HG02763 (cell line): ENCODE data around the gene ETFA.
"Not testable (repeated sequence)": the region's sequence is repeated elsewhere in the genome, so short reads cannot be mapped to it uniquely, and the experiment has no call there.

ENCODE experiments used
- ATAC-seq: cut with Tn5 transposase; IDR thresholded peaks from one replicate; pipeline ENCODE4 v1.9.1; 2021; ENCODE audit warnings: mild to moderate bottlenecking, moderate library complexity; ENCODE audit not compliant: unreplicated experiment

ETFA gene

DNA sequence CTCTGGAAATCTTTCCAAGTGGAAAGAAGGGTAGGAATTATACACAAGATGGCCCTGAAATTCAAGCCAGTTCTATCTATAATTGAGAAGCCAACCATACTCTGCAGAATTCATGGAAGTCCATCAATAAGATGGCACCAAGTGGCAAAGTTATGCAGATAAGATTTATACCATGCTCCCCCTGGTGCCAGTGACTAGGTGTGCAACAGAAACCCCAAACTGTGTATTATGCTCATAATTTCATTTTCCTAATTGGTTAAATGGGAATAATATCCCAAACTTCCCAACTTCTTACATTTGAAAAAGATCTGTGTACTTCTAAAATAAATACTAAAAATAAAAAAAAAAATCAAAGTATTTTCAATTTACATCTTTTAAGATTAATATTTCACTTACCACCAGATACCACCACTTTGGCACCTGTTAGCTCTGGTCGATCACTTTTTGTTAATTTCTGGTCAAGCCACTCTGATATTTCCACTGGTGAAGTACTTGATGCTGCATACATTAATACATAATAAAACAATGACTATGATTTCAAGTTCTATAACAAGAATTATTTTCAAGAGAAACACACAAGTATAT is 25.9 kb downstream of the ETFA start:
- ATAC-seq, result no peak

DNA sequence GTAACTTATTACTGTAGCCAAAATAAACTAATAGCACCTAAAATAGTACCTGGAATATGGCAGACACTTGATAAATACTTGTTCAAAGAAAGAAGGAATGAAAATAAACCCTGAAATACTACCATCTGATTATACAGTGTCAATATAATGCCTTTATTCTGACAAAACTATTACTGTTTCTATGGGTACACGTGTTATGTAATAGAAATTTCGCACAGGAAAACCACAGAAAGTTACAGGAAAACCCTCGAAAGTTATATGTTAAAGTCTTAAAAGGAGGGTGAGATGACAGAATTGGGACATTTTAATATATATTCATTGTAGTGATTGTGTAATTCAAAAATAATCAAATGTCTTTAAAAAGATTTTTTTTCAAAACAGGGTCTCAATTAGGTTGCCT is 28.8 kb downstream of the ETFA start:
- no peak for ATAC-seq

DNA sequence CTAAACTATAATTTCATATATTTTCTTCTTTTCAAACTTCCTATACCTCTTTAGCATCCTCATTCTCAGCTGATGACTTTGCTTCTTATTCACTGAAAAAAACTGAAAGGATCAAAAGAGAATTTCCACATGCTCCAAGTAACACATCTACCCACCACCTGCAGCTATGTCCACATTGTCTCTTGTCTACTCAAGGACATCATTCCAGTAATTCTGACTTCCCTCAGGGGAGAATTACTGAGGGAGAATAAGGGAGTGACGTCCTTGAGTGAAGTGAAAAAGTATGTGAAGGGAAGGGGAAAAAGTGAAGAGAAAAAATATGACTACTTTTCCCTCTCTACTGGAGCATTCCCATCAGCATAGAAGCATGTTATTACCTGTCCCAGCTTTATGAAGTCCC is 32.6 kb downstream of the ETFA start:
- no peak for ATAC-seq

DNA sequence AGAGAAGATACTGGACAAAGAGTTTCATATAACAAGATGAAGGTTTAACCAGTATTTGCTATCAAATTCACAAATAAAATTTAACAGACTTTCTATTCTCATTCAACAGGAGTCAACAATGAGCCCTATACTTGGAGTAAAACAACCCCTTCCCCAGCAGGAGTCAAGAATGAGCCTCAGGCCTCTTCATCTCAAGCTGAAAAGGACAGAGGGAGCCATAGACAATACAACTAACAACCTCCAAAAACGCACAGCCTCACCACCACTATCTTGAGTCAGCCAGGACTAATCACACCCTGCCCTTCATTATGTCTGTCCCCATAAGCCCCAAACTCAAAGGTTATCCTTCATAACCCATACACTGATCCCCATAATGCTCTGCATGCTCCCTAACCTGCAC is 36.4 kb downstream of the ETFA start:
- no peak for ATAC-seq

DNA sequence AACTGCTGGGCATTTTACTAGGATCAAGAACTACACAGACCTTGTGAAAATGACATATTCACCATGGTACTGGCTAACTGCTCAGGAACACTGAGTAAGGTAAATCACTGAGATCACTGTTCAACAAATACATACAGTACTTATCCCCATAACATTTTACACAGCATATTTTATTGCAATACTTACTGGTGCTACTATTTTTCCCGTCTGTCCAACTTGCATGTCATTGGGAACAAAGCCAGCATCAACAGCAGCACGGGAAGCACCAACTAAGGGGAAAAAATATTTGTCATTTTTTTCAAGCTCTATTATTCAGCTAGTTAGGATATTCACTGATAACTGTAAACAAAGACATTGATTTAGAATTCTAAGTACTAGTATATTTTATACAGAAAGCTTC is 37.0 kb downstream of the ETFA start:
- ATAC-seq, result no peak

DNA sequence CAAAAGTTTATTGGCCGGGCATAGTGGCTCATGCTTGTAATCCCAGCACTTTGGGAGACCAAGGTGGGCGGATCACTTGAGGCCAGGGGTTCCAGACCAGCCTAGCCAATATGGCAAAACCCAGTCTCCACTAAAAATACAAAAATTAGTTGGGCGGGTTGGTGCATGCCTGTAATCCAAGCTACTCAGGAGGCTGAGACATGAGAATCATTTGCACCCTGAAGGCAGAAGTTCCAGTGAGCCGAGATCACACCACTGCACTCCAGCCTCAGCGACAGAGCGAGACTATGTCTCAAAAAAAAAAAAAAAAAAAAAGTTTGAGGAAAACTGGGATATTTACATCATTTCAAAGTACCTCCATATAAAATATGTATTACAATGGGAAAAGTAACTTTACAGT is 40.4 kb downstream of the ETFA start:
- ATAC-seq, result no peak

DNA sequence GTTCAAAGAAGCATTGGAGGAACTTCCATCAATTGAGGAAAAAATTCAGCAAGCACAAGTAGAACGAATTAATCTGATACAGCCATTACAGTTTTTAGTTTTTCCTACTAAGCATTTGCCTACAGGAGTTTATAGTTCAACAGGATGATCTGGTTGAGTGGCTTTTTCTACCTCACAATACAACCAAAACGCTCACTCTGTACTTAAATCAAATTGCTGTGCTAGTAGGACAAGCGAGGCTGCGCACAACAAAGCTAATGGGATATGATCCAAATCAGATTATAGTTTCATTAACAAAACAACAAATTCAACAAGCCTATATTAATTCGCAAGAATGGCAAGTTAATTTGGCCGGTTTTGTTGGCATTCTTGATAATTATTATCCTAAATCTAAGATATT is 44.2 kb downstream of the ETFA start:
- no peak for ATAC-seq

DNA sequence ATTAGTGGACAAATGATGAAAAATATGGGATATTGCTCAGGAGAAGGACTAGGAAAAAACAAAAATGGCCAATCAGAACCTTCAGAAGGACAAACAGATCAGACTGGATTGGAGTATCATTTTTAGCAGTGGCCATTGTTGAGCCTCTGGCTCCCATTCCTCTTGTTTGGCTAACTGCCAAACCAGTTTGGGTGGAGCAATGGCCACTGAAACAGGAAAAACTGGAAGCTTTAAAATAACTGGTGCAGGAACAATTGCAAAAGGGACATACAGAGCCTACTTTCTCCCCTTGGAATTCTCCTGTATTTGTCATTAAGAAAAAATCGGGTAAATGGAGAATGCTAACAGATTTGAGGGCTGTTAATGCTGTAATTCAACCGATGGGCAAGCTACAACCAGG is 45.5 kb downstream of the ETFA start:
- not testable (repeated sequence) for ATAC-seq

DNA sequence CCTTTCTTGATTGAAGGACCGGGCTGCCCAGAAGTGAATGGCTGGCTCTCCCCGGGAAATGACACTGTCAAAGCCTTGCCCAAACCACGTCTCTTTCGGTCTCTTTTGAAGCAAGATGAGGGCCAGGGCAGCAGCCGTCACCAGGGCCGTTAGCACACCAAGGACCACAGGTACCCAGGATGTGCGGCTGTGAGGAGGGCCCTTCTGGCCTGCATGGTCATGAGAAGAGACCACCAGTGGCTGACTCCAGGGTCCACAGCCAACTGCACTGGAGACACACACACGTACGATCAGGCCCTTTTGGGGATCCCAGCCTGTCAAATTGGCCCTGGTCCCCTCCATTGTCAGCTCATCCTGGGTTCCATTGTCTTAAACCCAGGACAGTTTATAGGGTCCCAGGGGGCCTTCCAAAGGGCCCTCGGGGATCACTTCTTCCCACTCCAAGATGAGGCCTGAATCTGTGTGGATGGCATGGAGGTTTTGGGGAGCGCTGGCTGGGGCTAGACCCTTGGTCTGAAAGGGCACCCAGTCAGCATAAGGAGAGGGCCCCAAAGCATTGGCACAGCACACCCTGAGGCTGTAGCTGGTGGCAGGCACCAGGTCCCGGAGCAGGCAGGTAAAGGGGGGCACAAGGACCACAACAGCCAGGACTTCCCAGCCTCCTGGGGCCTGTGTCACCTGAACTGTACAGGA is 50.9 kb downstream of the ETFA start:
- ATAC-seq, result no peak

DNA sequence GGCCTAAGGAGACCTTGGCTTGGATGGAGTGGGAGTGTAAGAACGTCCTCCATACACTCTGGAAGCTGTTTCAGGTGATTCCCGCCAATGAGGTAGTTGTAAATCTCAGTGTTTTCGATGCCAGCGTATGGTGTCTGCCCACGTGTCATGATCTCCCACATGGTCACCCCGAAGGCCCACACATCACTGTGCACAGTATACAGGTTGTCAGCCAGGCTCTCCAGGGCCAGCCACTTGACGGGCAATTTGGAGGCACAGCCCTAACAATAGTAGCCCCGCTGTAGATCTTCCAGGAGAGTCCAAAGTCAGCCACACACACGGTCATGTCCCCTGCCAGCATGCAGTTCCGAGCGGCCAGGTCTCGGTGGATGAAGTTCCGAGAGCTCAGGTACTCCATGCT is 51.9 kb downstream of the ETFA start:
- no peak for ATAC-seq

DNA sequence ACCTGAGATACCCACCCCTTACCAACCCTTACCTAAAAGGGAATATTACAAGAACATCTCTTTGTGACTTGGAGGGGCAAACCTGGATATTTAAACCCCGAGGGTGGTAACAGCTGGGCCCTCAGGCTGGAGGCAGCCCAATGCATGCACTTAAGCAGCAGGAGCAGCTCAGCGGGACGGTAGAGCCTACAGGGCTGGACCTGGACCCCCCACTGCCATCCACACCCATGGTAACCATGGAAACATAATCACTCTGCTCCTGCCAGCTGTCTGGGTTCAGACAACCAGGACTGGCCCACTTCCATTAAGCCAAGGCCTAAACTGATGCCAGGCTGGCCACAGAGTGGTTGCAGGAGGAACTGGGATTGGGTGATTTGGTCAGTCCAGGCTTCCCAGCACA is 52.8 kb downstream of the ETFA start:
- ATAC-seq, result no peak

DNA sequence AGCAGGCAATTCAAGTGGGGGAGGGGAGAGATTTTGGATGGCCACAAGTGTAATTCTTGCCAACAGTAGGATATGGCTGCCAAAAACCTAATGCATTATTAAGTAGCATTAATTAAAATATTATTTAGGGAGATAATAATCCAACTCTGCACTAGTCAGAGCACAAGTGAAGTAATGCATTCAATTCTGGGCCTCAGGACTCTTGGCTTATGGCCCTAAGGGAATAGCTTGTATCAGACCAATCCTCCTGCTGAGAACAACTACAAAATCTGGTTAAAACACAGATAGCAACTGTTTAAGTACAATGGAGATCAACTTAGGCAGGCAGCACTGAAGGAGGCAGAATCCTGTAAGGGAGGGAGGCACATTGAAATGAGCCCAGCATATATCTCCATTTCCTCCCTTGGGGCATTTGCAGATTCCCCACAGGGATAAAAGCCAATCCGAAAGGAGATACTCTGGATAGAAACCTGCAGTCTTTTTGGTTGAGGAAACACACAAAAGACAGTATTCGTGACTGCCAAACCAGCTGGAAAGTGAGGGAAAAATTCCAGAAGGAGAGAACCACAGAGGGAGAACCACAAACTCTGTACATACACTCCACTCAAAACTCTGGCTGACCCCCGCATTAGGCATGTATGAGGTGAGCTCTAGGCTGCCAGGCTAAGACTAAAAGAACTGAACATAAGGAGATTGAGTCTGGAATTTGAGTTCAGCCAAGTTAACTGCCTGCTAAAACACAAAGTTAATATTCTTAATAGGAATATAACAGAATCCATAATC is 57.4 kb downstream of the ETFA start:
- no peak for ATAC-seq

DNA sequence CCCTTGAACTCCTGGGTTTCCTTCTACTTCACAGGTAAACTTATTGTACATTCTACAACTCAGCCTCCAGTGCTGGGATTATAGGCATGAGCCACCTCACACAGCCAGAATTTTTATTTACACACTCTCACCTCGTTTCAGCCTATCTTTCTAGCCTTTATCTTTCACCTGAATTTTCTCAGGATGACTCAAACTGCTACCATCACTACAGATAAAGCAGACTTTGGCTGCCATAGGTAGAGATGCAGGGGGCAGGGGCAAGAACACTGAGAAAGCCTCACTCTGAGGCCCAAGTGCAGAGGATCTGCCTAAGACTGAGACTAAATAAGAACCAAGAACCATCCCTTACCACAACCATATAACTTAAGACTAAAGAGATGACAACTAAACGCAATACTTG is 59.0 kb downstream of the ETFA start:
- no peak for ATAC-seq

DNA sequence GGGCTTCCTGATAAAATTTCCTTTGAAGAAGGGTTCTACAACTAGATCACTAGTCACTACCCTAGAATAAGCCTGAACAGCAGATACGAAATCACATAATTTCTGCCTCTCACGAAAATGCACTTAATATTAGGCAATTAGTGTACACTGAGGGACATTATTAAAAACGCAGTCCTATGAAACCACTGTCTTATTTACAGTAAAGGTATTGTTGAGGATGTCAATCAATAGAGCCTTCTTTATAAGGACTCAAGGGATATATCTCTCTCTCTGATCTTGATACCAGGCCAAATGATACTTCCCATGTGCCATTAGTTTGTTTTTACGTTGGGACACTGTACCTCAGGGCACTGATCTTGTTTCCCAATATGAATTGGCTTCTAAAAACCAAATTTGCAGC is 59.6 kb downstream of the ETFA start:
- no peak for ATAC-seq

DNA sequence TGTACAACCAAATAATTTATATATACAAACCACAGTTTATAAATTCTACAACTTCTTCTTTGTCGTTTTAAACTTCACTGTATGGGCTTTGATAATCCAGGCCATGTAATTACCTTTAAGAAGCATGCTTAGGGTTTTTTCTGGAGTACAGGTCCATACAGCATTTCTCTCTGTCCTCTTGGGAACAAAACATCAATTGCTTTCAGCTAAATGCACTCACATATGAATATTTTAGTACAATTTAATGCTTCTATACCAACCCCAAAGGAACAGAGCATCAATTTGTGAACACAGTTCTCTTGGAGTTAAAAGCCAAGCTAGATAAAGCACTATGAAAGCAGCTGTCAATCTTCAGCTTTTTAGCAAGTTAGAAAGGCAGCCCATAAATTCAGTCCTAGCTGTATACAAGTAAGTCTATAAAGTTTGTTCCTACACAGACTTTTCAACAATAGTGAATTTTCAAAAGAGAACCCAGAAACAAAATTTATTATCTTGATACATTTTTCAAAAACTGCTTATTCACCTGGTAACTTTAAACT is 66.1 kb downstream of the ETFA start:
- ATAC-seq, result no peak

DNA sequence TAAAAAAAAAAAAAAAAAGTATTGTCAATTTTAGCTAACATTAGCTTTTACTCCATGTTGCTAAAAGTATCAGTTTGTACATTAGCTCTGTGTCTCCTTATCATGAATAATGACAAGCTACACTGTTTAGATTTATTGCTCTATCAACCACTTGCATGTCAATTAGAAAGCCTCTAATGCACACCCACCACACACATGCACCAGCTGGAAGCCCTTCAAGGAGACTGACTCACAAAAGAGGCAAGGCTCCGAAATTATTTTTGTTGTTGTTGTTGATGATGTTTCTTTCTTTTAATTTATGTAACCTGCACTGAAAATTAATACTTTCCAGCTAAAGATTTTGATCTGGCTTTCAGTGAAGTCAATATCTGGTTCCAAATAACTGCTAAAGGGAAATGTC is 71.5 kb downstream of the ETFA start:
- no peak for ATAC-seq

DNA sequence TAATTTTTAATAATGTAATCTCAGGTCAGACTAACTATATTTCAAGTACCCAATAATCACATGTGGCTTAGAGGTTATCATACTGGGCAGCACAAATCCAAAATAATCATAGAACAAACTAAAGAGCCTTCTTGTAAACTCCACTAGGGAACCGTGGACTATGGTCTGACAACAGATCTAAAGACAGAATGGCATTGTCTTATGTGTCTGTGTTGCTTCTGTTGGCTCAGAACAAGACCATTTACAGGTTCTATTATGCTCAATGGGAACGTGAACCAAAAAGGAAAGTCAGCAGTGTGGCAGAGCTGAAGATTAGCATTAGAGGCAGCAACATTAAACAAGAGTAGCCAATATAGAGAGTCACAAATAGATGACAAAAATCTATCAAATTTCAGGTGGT is 74.9 kb downstream of the ETFA start:
- ATAC-seq, result no peak

DNA sequence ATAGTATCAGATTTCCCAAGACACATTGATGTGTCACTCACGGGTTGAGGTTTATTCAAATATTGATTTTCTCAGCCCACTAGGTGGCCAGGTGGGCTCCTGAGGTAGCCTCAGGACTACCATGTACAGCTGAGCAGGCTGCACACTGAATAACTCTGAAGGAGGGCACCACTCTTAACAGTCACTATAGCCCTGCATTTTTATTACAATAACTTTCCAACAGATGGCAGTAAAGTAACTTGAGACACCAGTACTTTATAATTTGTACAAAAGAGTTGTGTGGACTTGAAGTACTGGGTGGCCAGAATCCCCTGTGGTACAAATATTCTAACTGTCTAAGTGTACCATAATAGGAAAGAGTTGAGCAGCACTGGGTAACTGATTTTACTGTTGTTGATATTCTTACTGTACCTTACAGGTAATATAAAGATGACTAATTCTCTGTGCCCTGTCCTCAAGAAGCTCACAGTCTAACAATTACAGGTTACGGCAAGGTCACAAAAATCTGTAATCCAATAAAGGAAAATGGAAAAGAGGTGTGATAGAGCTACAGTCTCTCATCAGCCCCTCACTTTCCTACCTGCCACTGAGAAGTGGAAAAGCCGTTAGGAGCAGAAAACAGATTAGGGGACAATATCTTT is 76.0 kb downstream of the ETFA start:
- no peak for ATAC-seq

DNA sequence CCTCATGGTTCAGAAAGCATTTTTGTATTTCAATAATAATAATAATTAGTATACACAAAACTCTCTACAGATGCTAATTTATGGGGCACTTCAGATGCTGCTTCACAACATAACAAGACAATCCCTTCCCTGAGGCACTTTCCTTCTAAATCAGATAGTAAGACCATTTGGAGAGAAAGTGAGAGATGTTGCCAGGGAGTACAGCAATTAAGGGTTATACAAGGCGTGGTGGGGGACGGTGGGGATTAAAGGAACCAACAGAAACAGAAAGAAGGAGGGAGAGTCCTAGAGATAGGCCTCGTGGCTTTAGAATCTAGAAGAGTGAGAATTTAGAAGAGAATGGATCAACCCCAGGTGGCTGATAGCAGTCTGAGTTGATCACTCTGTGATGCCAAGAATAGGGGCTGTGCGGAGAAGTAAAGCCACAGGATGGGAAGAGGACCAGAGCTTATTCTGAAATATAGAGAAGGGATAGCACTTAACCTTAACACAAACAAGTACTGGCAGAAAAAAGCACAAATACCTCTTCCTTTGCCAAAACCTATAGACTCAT is 76.9 kb downstream of the ETFA start:
- no peak for ATAC-seq

DNA sequence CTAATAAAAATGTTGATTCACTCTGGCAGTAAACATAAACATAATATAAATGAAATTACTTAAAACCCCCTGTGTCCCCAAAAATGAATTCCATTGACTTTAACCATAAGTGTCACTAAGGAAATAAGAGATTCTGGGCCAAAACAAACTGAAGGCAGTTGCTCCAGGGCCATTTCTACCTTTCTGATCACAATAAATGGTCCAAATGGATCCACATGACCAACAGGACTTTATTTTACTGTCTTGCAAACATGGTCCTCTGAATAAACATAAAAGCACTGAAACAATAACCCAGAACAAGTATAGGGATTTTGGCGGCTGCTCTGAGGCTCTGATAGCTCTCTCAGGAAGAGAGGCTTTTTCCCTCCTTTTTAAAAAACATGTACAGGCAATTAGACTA is 77.3 kb downstream of the ETFA start:
- no peak for ATAC-seq

DNA sequence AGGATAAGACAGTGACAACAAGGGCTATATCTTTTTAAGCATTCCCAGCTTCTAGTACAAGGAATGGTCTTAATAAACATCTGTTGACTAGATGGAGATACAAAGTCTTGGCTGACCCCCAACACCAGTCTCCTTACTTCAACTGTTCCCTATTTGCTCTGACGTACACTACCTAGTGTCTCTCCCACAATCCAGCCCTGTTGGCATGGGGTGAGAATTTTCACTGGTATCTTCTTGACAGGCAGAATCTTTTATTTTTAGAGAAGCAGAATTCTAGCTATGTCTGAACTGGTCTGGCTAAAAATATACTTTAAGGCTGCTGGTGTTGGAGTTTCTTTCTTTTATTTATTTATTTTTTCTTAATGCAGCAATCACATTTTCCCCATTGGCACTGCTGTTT is 82.0 kb downstream of the ETFA start:
- ATAC-seq, result no peak
